ENCODE results near the gene FBXW11. TPM values are rescaled to one million over a fixed set of nuclear protein-coding genes. Genes with fewer than 3 reads are reported as not detected.

The FBXW11 gene
- polyA plus RNA-seq, 1 donor from 2014 or later, result 103 TPM

- TF ChIP-seq EP300 (conservative IDR thresholded peaks at IDR 0.05; ENCODE audit: poor library complexity, severe bottlenecking) (no peak), MXI1 (conservative IDR thresholded peaks at IDR 0.05; ENCODE audit: poor library complexity, severe bottlenecking) (no peak), RAD21 (conservative IDR thresholded peaks at IDR 0.05) (no peak), POLR2AphosphoS5 (IDR thresholded peaks at IDR 0.05) (no peak), TAF1 (IDR thresholded peaks at IDR 0.05; ENCODE audit: low read depth) (no peak)
- TF ChIP-seq, protein P1, sequence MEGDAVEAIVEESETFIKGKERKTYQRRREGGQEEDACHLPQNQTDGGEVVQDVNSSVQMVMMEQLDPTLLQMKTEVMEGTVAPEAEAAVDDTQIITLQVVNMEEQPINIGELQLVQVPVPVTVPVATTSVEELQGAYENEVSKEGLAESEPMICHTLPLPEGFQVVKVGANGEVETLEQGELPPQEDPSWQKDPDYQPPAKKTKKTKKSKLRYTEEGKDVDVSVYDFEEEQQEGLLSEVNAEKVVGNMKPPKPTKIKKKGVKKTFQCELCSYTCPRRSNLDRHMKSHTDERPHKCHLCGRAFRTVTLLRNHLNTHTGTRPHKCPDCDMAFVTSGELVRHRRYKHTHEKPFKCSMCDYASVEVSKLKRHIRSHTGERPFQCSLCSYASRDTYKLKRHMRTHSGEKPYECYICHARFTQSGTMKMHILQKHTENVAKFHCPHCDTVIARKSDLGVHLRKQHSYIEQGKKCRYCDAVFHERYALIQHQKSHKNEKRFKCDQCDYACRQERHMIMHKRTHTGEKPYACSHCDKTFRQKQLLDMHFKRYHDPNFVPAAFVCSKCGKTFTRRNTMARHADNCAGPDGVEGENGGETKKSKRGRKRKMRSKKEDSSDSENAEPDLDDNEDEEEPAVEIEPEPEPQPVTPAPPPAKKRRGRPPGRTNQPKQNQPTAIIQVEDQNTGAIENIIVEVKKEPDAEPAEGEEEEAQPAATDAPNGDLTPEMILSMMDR (IDR thresholded peaks at IDR 0.05; ENCODE audit: poor library complexity, severe bottlenecking), result no peak
- H3K9me3 ChIP-seq (ENCODE audit: low read length), result no peaks in the 10 kb centered on the region
- no peaks in the 10 kb centered on the region for H3K9me2 ChIP-seq (ENCODE audit: insufficient read depth, low read length)
- peaks cover 73% of the 10 kb centered on the region for H3K79me2 ChIP-seq (replicated peaks; ENCODE audit: insufficient read depth, low read length)
- H3K27ac ChIP-seq (ENCODE audit: low read length), result no peak overlapping the region
- H3K27me3 ChIP-seq (ENCODE audit: insufficient read depth, low read depth, low read length), result no peaks in the 10 kb centered on the region
- no peaks in the 10 kb centered on the region for H4K20me1 ChIP-seq (ENCODE audit: insufficient read depth)
- H3F3A ChIP-seq (ENCODE audit: insufficient read depth, low read length, poor library complexity, severe bottlenecking), result no peaks in the 10 kb centered on the region
- no peak overlapping the region for H3K4me2 ChIP-seq (ENCODE audit: low read length)
- H3K9ac ChIP-seq (ENCODE audit: low read length), result no peak overlapping the region
- no peaks in the 10 kb centered on the region for H3K36me3 ChIP-seq (ENCODE audit: insufficient read depth, low read length)
- H2AFZ ChIP-seq (ENCODE audit: low read depth, low read length), result no peak overlapping the region
- H3K4me3 ChIP-seq (ENCODE audit: low read length), result no peak overlapping the region
Observed at GRCh38 chr5:171952021-171952420, 54.4 kb downstream of the FBXW11 start.

DNA sequence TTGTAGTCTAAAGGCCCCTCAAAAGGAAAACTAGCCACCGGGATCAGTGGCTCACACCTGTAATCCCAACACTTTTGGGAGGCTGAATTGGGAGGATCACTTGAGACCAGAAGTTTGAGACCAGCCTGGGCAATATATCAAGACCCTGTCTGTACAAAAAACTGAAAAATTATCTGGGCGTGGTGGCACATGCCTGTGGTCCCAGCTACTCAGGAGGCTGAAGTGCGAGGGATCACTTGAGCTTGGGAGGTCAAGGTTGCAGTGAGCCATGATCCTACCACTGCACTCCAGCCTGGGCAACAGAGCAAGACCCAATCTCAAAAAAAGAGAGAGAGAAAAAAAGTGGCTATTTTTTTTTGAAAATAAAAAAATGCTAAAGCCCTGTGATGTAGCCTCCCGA, 55.2 kb downstream of the FBXW11 start:
- H3K9me3 ChIP-seq (ENCODE audit: low read length), result no peaks in the 10 kb centered on the region
- H3K36me3 ChIP-seq (ENCODE audit: insufficient read depth, low read length), result no peaks in the 10 kb centered on the region
- no peaks in the 10 kb centered on the region for H3K27me3 ChIP-seq (ENCODE audit: insufficient read depth, low read depth, low read length)
- no peaks in the 10 kb centered on the region for H4K20me1 ChIP-seq (ENCODE audit: insufficient read depth)
- no peak overlapping the region for H3K9ac ChIP-seq (ENCODE audit: low read length)
- H3K9me2 ChIP-seq (ENCODE audit: insufficient read depth, low read length), result no peaks in the 10 kb centered on the region
- no peaks in the 10 kb centered on the region for H3F3A ChIP-seq (ENCODE audit: insufficient read depth, low read length, poor library complexity, severe bottlenecking)
- H2AFZ ChIP-seq (ENCODE audit: low read depth, low read length), result no peak overlapping the region
- no peak for TF ChIP-seq SMC3 (conservative IDR thresholded peaks at IDR 0.05; ENCODE audit: poor library complexity)
- no peak for TF ChIP-seq POLR2AphosphoS5 (IDR thresholded peaks at IDR 0.05)
- no peak overlapping the region for H3K27ac ChIP-seq (ENCODE audit: low read length)
- peaks cover 69% of the 10 kb centered on the region for H3K79me2 ChIP-seq (replicated peaks; ENCODE audit: insufficient read depth, low read length)
- no peak overlapping the region for H3K4me3 ChIP-seq (ENCODE audit: low read length)
- no peak overlapping the region for H3K4me2 ChIP-seq (ENCODE audit: low read length)

- Histone ChIP-seq H3K27me3 (ENCODE audit: insufficient read depth, low read depth, low read length) (no peaks in the 10 kb centered on the region), H3K9me3 (ENCODE audit: low read length) (no peaks in the 10 kb centered on the region), H2AFZ (ENCODE audit: low read depth, low read length) (no peak overlapping the region), H3K27ac (ENCODE audit: low read length) (no peak overlapping the region), H3K79me2 (replicated peaks; ENCODE audit: insufficient read depth, low read length) (peaks cover 43% of the 10 kb centered on the region), H4K20me1 (ENCODE audit: insufficient read depth) (no peaks in the 10 kb centered on the region), H3K9ac (ENCODE audit: low read length) (no peak overlapping the region), H3K4me3 (ENCODE audit: low read length) (no peak overlapping the region), H3F3A (ENCODE audit: insufficient read depth, low read length, poor library complexity, severe bottlenecking) (no peaks in the 10 kb centered on the region), H3K36me3 (ENCODE audit: insufficient read depth, low read length) (no peaks in the 10 kb centered on the region), H3K9me2 (ENCODE audit: insufficient read depth, low read length) (no peaks in the 10 kb centered on the region), H3K4me2 (ENCODE audit: low read length) (no peak overlapping the region)
- no peak for TF ChIP-seq EZH2 (IDR thresholded peaks at IDR 0.05; ENCODE audit: borderline replicate concordance, insufficient read depth, low read length, poor library complexity, severe bottlenecking)
- no peak for TF ChIP-seq EP300 (conservative IDR thresholded peaks at IDR 0.05; ENCODE audit: poor library complexity, severe bottlenecking)
- TF ChIP-seq, protein P1 (IDR thresholded peaks at IDR 0.05; ENCODE audit: poor library complexity, severe bottlenecking), result no peak
- no peak for TF ChIP-seq POLR2AphosphoS5 (IDR thresholded peaks at IDR 0.05)
- no peak for TF ChIP-seq RAD21 (conservative IDR thresholded peaks at IDR 0.05)
- TF ChIP-seq TAF1 (IDR thresholded peaks at IDR 0.05; ENCODE audit: low read depth), result no peak
- TF ChIP-seq MXI1 (conservative IDR thresholded peaks at IDR 0.05; ENCODE audit: poor library complexity, severe bottlenecking), result no peak
- TF ChIP-seq SMC3 (conservative IDR thresholded peaks at IDR 0.05; ENCODE audit: poor library complexity), result no peak
- no peak for TF ChIP-seq REST (IDR thresholded peaks at IDR 0.05; ENCODE audit: borderline replicate concordance)
Observed at GRCh38 chr5:171946000-171946781, 60.2 kb downstream of the FBXW11 start.
